HG02759 (cell line): Measurements from ENCODE around the gene SIGLEC15.
"Not testable (repeated sequence)": the region's sequence is repeated elsewhere in the genome, so short reads cannot be mapped to it uniquely, and the experiment has no call there.

Source experiments
- ATAC-seq: cut with Tn5 transposase; IDR thresholded peaks from one replicate; pipeline ENCODE4 v1.9.1; 2021; ENCODE audit warnings: mild to moderate bottlenecking, moderate library complexity; ENCODE audit not compliant: unreplicated experiment

SIGLEC15 gene

GRCh38 chr18:45825258-45826044, at the start of gene SIGLEC15:
Gene SIGLEC15 (plus strand): TSS chr18:45825675. CDS start chr18:45825729, 54 bp downstream.
- no peak for ATAC-seq

- no peak for ATAC-seq
Measured at GRCh38 chr18:45775743-45776142, 49.7 kb upstream of the SIGLEC15 start.

- ATAC-seq: no peak
Measured at GRCh38 chr18:45777393-45777792, 48.1 kb upstream of the SIGLEC15 start.

- ATAC-seq: no peak
Measured at GRCh38 chr18:45780568-45780967, 44.9 kb upstream of the SIGLEC15 start.

GRCh38 chr18:45782662-45783061, 42.8 kb upstream of the SIGLEC15 start:
- peak; percentile 79 for ATAC-seq

- no peak for ATAC-seq
Measured at GRCh38 chr18:45783097-45784075, 42.1 kb upstream of the SIGLEC15 start.

- no peak for ATAC-seq
Measured at GRCh38 chr18:45785134-45785533, 40.3 kb upstream of the SIGLEC15 start.

GRCh38 chr18:45786941-45787340, 38.5 kb upstream of the SIGLEC15 start:
- no peak for ATAC-seq

- no peak for ATAC-seq
Measured at GRCh38 chr18:45787346-45787745, 38.1 kb upstream of the SIGLEC15 start.

GRCh38 chr18:45788861-45789260, 36.6 kb upstream of the SIGLEC15 start:
- no peak for ATAC-seq

GRCh38 chr18:45792506-45793263, 32.8 kb upstream of the SIGLEC15 start:
- no peak for ATAC-seq

- ATAC-seq: no peak
Measured at GRCh38 chr18:45793264-45793965, 32.1 kb upstream of the SIGLEC15 start.

GRCh38 chr18:45801416-45802004, 24.0 kb upstream of the SIGLEC15 start:
- no peak for ATAC-seq

- no peak for ATAC-seq
Measured at GRCh38 chr18:45802814-45803492, 22.5 kb upstream of the SIGLEC15 start.

- ATAC-seq: no peak
Measured at GRCh38 chr18:45805551-45805950, 19.9 kb upstream of the SIGLEC15 start.

GRCh38 chr18:45806226-45806625, 19.2 kb upstream of the SIGLEC15 start:
- no peak for ATAC-seq

GRCh38 chr18:45807144-45807543, 18.3 kb upstream of the SIGLEC15 start:
- ATAC-seq: not testable (repeated sequence)

- not testable (repeated sequence) for ATAC-seq
Measured at GRCh38 chr18:45814733-45815132, 10.7 kb upstream of the SIGLEC15 start.

GRCh38 chr18:45817543-45817942, 7.9 kb upstream of the SIGLEC15 start:
- ATAC-seq: no peak
